Measurements from ENCODE around the gene HEPN1.
A peak's percentile ranks its signal among the peaks of the same experiment; 100 is the strongest.

HEPN1 gene

DNA sequence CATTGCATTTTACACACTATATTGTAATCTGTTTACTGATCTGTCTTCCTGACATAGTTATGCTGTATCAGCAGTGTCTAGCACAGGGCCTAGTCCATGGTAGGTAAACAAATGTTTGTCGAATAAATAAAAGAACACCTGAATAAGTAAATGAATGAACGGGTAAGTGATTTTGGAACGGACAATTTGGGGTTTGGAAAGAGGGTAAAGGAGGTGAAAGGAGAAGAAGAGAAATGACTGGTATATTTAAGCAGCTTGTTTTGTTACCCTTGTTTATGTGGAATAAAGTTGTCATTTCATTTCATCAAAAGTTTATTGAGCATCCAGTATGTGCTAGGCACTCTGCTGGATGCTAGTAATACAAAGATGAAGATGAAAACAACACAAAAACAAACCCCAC lies at the start of gene HEPN1:
Gene HEPN1, plus strand, starts transcription at position 301 of the 400 bp plus-strand sequence.
- DNase-seq, result no peak

DNA sequence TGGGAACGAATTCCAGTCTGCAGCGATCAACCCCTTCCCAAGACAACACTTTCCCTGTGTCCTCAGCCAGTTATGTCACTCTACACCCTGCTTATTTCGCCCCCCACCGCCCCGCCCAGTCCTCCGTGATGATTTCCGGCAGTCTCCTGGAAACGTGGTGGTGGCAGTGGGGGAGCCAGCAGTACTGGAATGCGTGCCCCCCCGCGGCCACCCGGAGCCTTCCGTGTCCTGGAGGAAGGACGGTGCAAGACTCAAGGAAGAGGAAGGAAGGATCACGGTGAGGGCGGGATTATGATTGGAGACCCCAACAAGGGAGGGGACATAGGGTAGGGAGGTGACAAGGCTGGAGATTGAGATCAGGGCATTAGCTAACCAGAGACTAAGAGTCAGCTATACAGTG lies 49.7 kb upstream of the HEPN1 start:
- DNase-seq, result no peak

DNA sequence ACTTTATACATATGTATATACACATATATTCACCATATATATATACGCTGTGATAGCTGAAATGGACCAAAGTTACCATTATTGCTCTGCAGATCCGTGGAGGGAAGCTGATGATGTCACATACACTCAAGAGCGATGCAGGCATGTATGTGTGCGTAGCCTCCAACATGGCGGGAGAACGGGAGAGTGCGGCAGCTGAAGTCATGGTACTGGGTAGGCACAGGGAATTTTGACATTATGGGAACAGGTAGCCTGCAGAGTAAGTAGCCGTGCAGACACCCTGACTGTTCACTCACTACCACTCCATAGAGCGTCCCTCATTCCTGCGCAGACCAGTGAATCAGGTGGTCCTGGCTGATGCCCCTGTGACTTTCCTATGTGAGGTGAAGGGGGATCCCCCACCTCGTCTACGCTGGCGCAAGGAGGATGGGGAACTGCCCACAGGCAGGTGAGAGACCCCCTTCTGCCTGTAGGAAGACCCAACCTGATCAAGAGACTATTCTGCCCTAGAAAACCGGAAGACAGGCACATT lies 49.1 kb upstream of the HEPN1 start:
- DNase-seq, result no peak

DNA sequence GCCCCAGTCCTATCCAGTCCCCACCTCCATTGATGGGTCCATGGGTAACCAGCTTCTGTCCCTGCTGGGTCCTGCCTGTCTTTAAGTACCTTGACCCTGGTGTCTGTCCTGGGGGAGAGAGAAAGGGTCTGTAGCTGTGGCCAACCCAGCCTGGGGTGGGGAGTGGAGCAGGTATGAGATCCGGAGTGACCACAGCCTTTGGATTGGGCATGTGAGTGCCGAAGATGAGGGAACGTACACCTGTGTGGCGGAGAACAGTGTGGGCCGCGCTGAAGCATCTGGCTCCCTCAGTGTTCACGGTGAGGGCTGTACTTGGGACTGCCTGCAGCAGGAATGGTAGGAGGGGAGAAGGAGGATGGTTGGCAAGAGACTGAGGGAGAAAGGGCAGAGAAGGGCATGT lies 48.6 kb upstream of the HEPN1 start:
- DNase-seq, result no peak

DNA sequence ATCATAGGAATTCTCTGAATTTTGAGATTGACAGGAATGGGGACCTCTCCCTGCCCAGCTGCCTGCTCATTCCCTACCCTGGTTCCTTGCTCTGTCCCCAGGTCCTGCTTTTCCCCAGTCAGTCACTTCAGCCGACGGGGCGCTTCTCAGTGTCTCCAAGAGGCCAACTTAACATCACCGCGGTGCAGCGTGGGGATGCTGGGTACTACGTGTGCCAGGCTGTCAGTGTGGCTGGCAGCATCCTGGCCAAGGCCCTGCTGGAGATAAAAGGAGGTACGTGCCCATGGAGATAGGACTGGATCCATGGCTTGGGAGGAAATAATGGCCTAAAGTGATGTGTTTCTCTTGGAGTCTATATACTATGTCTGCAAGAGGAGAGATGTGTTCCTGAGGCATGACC lies 46.8 kb upstream of the HEPN1 start:
- no peak for DNase-seq

DNA sequence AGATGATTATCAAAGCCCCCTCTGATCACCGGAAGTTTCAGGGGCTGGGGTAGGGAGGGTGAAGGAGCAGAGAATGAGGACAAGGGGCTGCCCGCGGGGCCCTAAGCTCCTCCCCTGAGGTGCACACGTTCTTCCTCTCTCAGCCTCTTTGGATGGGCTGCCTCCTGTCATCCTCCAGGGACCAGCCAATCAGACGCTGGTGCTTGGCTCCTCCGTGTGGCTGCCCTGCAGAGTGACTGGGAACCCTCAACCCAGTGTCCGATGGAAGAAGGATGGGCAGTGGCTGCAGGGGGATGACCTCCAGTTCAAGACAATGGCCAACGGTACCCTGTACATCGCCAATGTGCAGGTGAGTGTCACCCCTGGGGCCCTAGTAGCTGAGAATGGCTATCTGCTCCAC lies 46.3 kb upstream of the HEPN1 start:
- DNase-seq, result no peak

DNA sequence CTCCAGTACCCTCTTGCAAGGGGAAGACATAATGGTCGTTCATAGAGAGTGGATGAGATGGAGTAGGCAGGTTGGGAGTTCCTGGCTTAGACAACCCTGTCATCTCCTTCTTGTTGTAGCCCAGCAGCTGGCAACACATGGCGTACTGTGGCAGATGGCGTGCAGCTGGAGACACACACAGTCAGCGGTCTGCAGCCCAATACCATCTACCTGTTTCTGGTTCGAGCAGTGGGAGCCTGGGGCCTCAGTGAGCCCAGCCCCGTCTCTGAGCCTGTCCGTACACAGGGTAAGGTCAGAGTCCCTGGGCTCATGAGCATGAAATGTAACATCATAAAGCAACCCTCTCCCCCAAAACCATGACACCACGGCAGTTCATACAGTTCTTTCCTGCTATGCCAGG lies 45.1 kb upstream of the HEPN1 start:
- DNase-seq, result no peak

DNA sequence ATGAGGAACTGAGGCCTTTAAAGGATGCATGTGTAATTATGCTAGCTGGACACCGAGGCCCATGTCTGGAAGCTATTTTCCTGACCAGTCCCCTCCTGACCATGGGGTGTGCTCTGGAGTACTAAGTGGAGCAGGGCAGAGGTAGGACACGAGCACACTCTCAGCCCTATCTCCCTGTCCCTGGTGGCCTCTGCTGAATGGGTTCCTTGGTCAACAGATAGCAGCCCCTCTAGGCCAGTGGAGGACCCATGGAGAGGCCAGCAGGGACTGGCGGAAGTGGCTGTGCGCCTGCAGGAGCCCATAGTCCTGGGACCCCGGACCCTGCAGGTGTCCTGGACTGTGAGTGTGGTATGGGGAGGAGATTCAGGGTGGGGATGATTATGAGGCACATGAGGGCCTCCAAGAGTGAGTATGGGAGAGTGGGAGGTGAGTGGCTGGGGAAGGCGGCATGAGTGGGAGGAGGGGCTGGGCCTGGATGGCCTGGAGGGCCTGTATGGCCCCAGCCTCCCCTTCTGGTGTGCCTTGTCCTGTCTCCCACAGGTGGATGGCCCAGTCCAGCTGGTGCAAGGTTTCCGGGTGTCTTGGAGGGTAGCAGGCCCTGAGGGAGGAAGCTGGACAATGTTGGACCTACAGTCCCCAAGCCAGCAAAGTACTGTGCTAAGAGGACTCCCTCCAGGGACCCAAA lies 44.3 kb upstream of the HEPN1 start:
- no peak for DNase-seq

DNA sequence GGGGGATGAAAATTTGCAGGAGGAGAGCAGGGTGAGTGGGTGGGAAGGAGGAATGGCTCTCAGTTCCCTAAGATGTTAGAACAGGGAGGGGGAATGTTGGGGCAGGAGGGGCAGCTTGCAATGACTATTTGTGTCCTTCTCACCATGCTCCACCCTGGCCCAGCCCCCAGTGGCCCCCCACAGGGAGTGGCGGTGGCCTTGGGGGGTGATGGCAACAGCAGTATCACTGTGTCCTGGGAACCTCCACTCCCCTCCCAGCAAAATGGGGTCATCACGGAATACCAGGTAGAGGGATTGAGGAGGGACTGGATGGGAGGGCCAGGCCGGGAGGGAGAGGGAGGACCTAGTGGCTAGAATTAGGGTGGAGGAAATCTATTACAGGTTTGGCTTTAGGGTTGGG lies 43.6 kb upstream of the HEPN1 start:
- no peak for DNase-seq

DNA sequence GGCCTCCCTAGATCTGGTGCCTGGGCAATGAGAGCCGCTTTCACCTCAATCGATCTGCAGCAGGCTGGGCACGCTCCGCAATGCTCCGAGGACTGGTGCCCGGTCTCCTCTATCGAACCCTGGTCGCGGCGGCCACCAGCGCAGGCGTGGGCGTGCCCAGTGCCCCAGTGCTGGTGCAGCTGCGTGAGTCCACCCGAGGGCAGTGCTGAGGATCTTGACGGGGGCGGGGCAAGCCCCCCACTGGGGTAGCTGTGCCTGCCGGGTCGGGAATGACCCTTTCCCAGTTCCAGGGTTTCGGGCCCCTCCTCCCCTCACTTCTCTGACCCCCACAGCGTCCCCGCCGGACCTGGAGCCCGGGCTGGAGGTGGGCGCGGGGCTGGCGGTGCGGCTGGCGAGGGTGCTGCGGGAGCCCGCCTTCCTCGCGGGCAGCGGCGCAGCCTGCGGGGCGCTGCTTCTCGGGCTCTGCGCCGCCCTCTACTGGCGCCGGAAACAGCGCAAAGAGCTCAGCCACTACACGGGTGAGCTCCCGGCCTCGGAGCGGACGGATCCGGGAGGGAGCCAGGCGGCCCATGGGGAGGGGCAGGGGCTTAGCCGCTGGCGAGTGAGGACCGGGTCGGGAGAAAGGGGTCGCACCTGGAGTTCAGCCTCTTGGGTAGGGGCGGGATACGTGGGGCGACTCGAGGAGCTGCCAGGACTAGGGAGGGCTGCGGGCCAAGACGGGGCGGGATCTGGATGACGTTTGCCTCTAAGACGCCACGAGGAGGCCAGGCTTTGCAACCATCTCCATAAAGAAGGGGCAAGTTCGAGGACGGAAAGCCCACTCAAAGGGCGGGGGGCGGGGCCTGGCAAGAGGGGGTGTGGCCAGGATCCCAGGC lies 42.9 kb upstream of the HEPN1 start:
- peak; percentile 96 for DNase-seq

DNA sequence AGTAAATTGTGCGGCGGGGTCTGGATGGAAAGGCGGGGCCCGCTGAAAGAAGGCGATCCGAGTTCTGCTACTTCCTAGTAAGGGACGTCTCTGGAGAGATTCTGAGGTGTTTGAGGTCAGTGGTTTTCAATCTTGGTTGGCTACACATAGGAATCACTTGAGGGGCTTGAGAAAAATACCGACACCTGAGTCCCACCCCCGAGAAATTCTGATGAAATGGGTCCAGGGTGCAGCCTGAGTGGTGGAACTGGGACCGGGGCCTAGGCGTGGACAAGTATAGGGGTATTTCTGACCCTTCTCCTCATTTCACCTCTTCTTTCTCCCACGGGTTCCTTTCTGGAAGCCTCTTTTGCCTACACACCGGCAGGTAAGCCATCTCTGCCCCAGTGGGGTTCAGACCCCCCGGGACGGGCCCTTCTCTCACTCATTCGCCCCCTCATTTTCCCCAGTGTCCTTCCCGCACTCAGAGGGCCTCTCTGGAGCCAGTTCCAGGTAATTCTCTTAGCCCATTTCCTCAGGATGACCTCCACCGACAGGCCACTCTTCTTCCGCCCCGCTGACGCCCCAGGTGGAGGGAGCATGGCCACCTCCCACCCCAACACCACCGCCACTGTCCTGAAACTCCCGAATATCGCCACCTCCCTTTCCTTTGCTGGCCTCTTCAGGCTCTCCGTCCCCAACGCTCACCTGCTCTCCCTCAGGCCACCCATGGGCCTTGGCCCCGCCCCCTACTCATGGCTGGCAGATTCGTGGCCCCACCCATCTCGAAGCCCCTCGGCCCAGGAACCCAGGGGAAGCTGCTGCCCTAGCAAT lies 42.0 kb upstream of the HEPN1 start:
- no peak for DNase-seq

DNA sequence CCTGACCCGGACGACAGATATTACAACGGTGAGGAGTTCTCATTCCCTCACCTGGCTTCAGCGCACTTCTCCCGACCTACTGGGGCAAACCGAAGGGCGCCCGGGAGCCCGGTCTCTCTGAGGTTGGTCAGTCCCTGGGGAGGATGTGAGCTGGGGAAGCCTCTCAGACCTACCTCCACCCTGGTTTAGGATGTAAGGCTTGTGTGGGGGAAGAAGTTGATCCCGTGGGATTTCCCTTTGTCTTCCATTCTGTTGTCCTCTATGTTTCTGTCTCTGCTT lies 41.5 kb upstream of the HEPN1 start:
- no peak for DNase-seq

DNA sequence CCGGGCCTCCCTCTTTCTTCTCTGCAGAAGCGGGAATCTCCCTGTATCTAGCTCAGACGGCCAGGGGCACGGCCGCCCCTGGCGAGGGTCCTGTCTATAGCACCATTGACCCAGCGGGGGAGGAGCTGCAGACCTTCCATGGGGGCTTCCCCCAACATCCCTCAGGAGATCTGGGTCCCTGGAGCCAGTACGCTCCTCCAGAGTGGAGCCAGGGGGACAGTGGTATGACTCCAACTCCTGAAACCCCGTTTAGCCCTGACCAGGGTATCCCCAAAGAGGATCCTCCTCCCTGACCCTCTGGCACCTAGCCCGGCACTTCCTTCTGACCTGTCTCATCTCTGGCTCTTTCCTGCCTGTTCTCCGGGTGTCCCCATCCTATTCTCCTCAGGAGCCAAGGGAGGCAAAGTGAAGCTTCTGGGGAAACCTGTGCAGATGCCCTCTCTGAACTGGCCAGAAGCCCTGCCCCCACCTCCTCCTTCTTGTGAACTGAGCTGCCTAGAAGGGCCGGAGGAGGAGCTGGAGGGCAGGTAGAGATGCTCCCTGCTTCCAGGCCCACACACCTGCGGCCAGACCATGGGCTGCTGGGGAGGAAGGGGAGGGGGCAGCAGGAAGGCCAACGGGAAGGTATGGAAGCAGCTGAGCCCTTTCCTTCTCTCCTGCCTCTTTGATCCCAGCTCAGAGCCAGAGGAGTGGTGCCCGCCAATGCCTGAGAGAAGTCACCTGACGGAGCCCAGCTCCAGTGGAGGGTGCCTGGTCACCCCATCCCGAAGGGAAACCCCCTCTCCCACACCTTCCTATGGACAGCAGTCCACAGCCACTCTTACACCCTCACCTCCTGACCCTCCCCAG lies 40.9 kb upstream of the HEPN1 start:
- no peak for DNase-seq

DNA sequence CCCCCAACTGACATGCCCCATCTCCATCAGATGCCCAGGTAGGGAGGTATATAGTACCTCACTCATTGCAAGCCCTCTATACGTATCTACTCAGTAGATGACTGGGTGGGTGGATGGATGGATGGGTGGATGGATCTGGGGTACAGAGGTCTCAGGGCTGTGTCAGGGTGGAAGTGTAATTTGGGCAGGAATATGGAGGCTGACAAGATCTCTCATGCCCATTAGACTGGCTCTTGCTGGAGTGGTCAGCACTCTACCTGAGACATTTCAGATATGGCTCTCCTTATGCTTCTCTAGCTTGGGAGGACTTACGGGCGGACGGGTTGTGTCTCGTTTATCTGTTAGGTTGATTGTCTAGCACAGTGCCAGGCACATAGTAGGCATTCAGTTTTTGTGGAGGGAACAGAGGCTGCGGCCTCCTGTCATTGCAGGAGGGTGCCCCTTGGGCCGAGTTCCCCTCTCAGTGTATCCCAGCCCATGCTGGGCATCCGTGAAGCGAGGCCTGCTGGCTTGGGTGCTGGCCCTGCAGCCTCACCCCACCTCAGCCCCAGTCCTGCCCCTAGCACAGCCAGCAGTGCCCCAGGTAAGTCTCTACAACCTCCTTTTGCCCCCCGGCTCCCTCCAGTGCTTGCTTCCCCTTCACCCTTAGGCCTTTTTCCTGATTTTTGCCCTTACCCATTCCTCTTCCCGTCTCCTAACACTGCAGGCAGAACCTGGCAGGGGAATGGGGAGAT lies 40.1 kb upstream of the HEPN1 start:
- DNase-seq, result no peak

DNA sequence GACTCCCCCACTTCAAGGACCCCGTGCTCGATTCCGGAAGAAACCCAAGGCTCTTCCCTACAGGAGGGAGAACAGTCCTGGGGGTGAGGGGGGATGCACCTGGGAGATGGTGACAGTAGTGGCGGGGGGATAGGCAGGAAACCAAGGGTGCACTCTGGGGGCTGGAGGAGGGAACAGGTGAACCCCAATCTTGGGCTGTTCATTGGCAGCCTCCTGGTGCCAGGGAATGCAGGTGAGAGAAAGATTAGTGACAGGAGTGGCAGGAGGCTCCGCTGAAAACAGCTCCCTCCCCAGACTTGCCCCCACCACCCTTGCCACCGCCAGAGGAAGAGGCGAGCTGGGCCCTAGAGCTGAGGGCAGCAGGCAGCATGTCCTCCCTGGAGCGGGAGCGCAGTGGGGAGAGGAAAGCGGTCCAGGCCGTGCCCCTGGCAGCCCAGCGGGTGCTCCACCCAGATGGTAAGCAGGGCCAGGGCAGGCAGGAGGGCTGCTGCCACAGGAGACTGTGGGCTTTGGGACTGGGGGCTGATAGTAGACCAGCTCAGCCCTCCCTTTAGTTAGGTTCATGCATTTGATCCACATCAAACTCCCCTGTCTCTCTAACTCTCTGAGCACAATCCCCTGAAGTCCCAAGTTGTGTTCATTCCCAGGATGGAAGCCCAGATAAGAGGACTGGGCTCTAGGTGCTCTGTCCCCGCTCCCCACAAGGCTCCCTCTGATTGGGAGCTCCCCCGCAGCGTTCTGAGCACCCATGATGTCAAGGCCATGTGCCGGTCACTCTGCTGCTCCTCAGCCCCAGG lies 39.4 kb upstream of the HEPN1 start:
- DNase-seq, result no peak

DNA sequence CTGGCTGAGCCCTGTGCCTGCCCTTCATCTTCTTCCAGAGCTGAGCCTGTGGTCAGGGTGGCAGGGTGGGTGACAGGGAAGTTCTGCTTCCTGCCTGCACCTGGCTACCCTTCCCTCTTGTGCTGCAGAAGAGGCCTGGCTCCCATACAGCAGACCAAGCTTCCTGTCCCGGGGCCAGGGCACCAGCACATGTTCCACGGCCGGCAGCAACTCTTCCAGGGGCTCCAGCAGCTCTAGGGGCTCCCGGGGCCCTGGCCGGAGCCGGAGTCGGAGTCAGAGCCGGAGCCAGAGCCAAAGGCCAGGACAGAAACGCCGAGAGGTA lies 38.8 kb upstream of the HEPN1 start:
- no peak for DNase-seq

DNA sequence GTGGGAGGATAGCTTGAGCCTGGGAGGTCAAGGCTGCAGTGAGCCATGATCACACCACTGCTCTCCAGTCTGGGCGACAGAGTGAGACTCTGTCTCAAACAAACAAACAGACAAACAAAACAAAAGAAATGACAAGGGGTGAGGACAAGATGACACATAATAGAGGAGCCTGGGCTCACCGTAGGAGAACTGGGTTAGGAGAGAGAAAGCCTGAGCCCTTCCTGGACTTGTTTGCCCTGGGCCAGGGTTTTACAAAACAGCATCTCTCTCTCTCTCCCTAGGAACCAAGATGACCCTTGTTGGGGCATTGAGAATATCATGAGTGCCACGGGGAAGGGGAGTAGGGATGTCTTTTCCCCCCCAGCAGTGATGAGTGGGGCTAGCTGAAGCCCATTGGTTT lies 38.1 kb upstream of the HEPN1 start:
- DNase-seq, result no peak

DNA sequence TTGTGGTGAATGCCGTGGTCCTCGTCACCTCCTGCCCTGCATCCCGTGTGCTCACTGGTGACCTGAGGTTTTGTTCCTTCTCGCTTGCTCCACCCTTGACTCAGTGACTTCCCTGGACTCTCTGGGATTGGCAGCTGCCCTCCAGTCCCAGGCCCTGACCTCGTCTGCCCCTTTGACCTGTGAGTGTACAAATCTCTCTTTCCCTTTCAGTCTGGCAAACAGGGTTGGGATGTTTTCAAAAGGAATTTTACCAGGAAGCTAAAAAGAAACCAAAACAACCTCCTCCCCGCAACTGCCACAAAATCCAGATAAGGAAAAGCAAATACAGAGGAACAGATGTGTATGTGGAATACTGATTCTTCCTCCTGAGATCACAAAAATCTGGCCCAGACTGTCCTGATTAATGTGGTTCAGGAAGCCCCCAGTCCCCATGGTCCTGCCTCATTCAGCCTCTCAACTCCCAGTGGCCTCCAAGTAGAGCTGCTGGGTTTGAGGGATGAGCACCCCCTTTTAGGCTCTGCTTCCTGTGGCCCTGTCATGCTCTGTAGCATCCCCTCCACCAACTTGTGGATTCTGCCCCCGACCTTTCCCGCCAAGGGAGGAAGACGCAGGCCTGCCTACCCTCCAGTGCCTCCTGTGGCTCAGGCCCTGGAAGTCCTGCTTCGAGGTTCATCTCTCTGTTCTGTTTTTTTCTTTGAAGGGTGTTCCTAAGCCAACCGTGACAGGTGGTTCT lies 36.5 kb upstream of the HEPN1 start:
- DNase-seq, result no peak

DNA sequence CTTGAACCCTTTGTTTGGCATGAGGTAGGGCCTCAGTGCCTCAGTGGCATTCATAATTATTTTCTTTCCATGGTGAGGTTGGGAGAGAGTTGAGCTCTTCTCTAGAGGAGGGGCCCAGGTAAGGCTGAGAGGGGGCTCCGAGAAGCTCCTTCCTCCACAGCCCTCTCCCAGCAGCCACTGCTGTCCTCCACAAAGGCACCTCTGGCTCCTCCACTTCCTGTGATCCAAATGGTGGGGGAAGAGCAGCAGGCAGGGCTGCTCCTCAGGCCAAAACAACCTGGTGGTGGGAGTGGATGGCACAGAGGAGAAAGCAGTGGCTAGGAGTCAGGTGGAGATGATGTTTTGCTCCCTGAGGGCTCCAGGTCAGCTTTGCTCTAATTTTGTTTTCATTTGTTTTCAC lies 34.7 kb upstream of the HEPN1 start:
- no peak for DNase-seq

DNA sequence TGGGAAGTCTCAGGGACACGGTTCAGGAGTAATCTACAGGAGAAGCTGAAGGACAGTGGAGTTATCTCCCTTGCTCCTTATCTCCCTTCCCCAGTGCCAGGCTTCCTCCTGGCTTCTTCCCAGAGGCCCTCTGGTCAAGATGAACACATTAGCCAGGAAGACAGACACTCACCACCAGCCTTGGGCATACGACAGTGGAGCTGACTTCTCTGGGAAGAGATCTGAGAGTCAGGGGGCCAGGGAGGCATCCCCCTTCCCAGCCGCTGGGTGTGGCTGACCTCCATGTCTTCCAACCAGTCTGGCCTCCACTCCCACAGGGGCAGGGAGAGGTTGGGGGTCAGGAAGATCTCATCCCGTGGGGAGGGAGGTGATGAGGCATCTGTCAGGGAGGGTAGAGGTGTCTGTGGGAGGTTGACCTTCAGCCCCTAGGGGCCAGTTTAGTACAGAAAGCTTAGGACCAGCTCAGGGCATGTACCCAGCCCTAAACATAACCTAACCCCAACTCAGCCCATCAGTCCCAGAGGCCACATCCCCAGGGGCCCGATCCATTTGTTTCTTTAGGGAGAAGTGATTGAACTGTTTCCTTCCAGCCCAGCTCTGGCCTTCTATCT lies 34.1 kb upstream of the HEPN1 start:
- no peak for DNase-seq
